HG03575 (cell line): Measurements from ENCODE around the gene GAS6.

Source experiments
- ATAC-seq: cut with Tn5 transposase; IDR thresholded peaks from one replicate; pipeline ENCODE4 v1.9.1; 2021; ENCODE audit not compliant: unreplicated experiment, insufficient number of reproducible peaks, low FRiP score; ENCODE audit errors: extremely low read depth

The GAS6 gene

GRCh38 chr13:113786262-113786841 lies 77.5 kb downstream of the GAS6 start:
- no peak for ATAC-seq

- ATAC-seq: no peak
Measured at GRCh38 chr13:113785051-113786010, 78.5 kb downstream of the GAS6 start.

- ATAC-seq: no peak
Measured at GRCh38 chr13:113784645-113785024, 79.2 kb downstream of the GAS6 start.

- no peak for ATAC-seq
Measured at GRCh38 chr13:113783966-113784644, 79.8 kb downstream of the GAS6 start.

GRCh38 chr13:113783200-113783881 lies 80.5 kb downstream of the GAS6 start:
- no peak for ATAC-seq

- ATAC-seq: no peak
Measured at GRCh38 chr13:113782472-113782871, 81.4 kb downstream of the GAS6 start.

GRCh38 chr13:113781571-113781970 lies 82.3 kb downstream of the GAS6 start:
- no peak for ATAC-seq

GRCh38 chr13:113777311-113778260 lies 86.3 kb downstream of the GAS6 start:
- ATAC-seq: no peak

GRCh38 chr13:113776231-113777125 lies 87.4 kb downstream of the GAS6 start:
- no peak for ATAC-seq

- ATAC-seq: no peak
Measured at GRCh38 chr13:113775451-113776145, 88.3 kb downstream of the GAS6 start.

GRCh38 chr13:113774177-113775107 lies 89.4 kb downstream of the GAS6 start:
- no peak for ATAC-seq

- no peak for ATAC-seq
Measured at GRCh38 chr13:113771709-113772331, 92.1 kb downstream of the GAS6 start.

- no peak for ATAC-seq
Measured at GRCh38 chr13:113770937-113771336, 92.9 kb downstream of the GAS6 start.
